Caco-2 (cell line): ENCODE measurements around the gene IL4I1. TPM values are rescaled to one million over a fixed set of nuclear protein-coding genes. Genes with fewer than 3 reads are reported as not detected.

ENCODE experiments used
- BruUV-seq: library from RNA; stranded (reverse); fragments of 400-500 nt; replicated peaks from 2 replicates; lab custom pipeline; 2021; lab: Mats Ljungman, UMichigan
- CTCF ChIA-PET: fragments of 300-600 bp; sonication (Branson Sonifier 250); formaldehyde crosslinking; loops from one replicate; lab custom pipeline; 2022; ENCODE audit warnings: antibody characterized with exemption; lab: Charles Lee
- POLR2A ChIA-PET: fragments of 300-600 bp; sonication (Branson Sonifier 250); formaldehyde crosslinking; loops from one replicate; lab custom pipeline; 2022; ENCODE audit warnings: antibody characterized with exemption; lab: Charles Lee
- DNase-seq, 2 experiments: peaks; one replicate each; pipeline versions ENCODE4 v3.0.0 to v3.0.0-alpha.2; 2020 to 2022
- H3K27me3 ChIP-seq: replicated peaks from 2 replicates; pipeline ENCODE4 v1.6.0; 2011; ENCODE audit warnings: low read length; ENCODE audit not compliant: control insufficient read depth, insufficient read depth
- H3K36me3 ChIP-seq: 2 replicates; pipeline ENCODE4 v1.5.1; 2011; ENCODE audit warnings: low read length; ENCODE audit not compliant: control insufficient read depth, insufficient read depth
- H3K4me1 ChIP-seq: fragments of 250-450 bp; sonication (Bioruptor Pico); 2 replicates; pipeline ENCODE4 v1.5.1; 2020; ENCODE audit warnings: mild to moderate bottlenecking
- H3K4me3 ChIP-seq: 2 replicates; pipeline ENCODE4 v1.5.1; 2011; ENCODE audit warnings: low read depth, mild to moderate bottlenecking, control low read depth, low read length
- H3K9me3 ChIP-seq: fragments of 250-450 bp; sonication (Bioruptor Pico); 2 replicates; pipeline ENCODE4 v1.5.1; 2020; ENCODE audit warnings: mild to moderate bottlenecking, moderate library complexity
- H3K27ac Mint-ChIP-seq: one replicate; pipeline ENCODE4 v1.8.0; 2022; ENCODE audit warnings: mixed read lengths; ENCODE audit not compliant: unreplicated experiment
- H3K27me3 Mint-ChIP-seq: one replicate; pipeline ENCODE4 v1.8.0; 2022; ENCODE audit warnings: mixed read lengths; ENCODE audit not compliant: insufficient read depth, unreplicated experiment
- H3K36me3 Mint-ChIP-seq: one replicate; pipeline ENCODE4 v1.8.0; 2022; ENCODE audit warnings: mild to moderate bottlenecking, mixed read lengths; ENCODE audit not compliant: insufficient read depth, unreplicated experiment
- H3K4me1 Mint-ChIP-seq: one replicate; pipeline ENCODE4 v1.8.0; 2022; ENCODE audit warnings: low read depth, mixed read lengths; ENCODE audit not compliant: unreplicated experiment
- H3K4me3 Mint-ChIP-seq: one replicate; pipeline ENCODE4 v1.8.0; 2022; ENCODE audit warnings: mild to moderate bottlenecking, moderate library complexity, mixed read lengths; ENCODE audit not compliant: unreplicated experiment
- H3K9me3 Mint-ChIP-seq: one replicate; pipeline ENCODE4 v1.8.0; 2022; ENCODE audit warnings: mixed read lengths; ENCODE audit not compliant: unreplicated experiment
- CTCF ChIP-seq, 2 experiments: fragments of 200-600 bp in 1 of 2; IDR thresholded peaks; 1 replicate in 1 of 2; 2 replicates in 1 of 2; pipeline versions ENCODE4 v1.5.1 to v1.8.0; 2011 to 2022; ENCODE audit warnings: antibody characterized with exemption in 1 of 2, control low read depth in 1 of 2, inconsistent platforms in 1 of 2, low read depth in 1 of 2, low read length in 1 of 2, mild to moderate bottlenecking in 1 of 2, moderate library complexity in 1 of 2; ENCODE audit not compliant: insufficient read depth in 1 of 2, severe bottlenecking in 1 of 2, unreplicated experiment in 1 of 2
- intact Hi-C: fragments of 100-400 bp; cut with micrococcal nuclease; formaldehyde crosslinking; loops from one replicate; pipeline ENCODE4 v1.10.0; 2022; ENCODE audit not compliant: unreplicated experiment
- total RNA-seq: library from RNA; stranded (reverse); gene quantifications from 2 replicates; pipeline ENCODE4 v1.2.3, GENCODE V29; 2022

The IL4I1 gene
- total RNA-seq, 1 experiment from 2014 or later: 0.61 TPM

DNA sequence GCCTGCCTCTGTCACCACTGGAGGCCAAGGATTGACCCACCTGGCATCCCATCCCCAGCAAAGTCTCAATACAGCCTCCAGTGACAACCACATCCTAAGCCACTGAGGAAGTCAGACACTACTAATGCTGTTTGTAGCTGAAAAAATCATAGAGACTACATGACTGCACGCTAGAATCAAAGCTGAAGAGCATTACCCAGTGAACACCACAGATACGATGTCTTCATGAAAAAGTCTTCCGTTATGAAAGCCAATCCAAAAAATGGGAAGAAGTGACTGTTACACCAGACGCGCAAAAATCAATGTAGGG, 43.8 kb upstream of the IL4I1 start:
- intact Hi-C loops: no loop called here
- peaks cover 5% of the 10 kb centered on the region for H3K36me3 Mint-ChIP-seq
- H3K36me3 ChIP-seq: no peaks in the 10 kb centered on the region
- POLR2A ChIA-PET: no interaction called here
- no peaks in the 10 kb centered on the region for H3K9me3 ChIP-seq
- H3K27me3 Mint-ChIP-seq: no peaks in the 10 kb centered on the region
- no peak for DNase-seq
- no TSS peak for BruUV-seq
- no peaks in the 10 kb centered on the region for H3K9me3 Mint-ChIP-seq
- TF ChIP-seq CTCF (IDR thresholded peaks at IDR 0.05; ENCODE audit: insufficient read depth in 1 of 2, low read depth in 1 of 2, low read length in 1 of 2, severe bottlenecking in 1 of 2, unreplicated experiment in 1 of 2): no peak
- H3K4me3 Mint-ChIP-seq: no peak overlapping the region
- H3K4me3 ChIP-seq: no peak overlapping the region
- no peaks in the 10 kb centered on the region for H3K27me3 ChIP-seq
- CTCF ChIA-PET: no interaction called here
- no peaks in the 10 kb centered on the region for H3K4me1 Mint-ChIP-seq
- peaks cover 3% of the 10 kb centered on the region; the same call in 1 of the 2 replicates for H3K4me1 ChIP-seq
- no peak overlapping the region for H3K27ac Mint-ChIP-seq

GRCh38 chr19:49939721-49940481, 43.2 kb upstream of the IL4I1 start:
- peaks cover 5% of the 10 kb centered on the region for H3K36me3 Mint-ChIP-seq
- DNase-seq: no peak
- intact Hi-C loops: no loop called here

GRCh38 chr19:49938662-49939061, 42.0 kb upstream of the IL4I1 start:
- ChIA-PET POLR2A (no interaction called here), CTCF (interaction anchor here (1.1 kb wide), 1 partner anchor 9 kb away, joined by 3 read pairs; the partner anchor contains the start of gene NUP62)
- no peaks in the 10 kb centered on the region for H3K27me3 Mint-ChIP-seq
- no peaks in the 10 kb centered on the region for H3K9me3 Mint-ChIP-seq
- intact Hi-C loops: no loop called here
- no peak overlapping the region for H3K27ac Mint-ChIP-seq
- Histone ChIP-seq H3K9me3 (no peaks in the 10 kb centered on the region), H3K4me1 (peaks cover 3% of the 10 kb centered on the region; the same call in 1 of the 2 replicates), H3K4me3 (no peak overlapping the region), H3K36me3 (no peaks in the 10 kb centered on the region), H3K27me3 (no peaks in the 10 kb centered on the region)
- no TSS peak for BruUV-seq
- H3K4me1 Mint-ChIP-seq: peaks cover 1% of the 10 kb centered on the region
- no peak for TF ChIP-seq CTCF (IDR thresholded peaks at IDR 0.05; ENCODE audit: insufficient read depth in 1 of 2, low read depth in 1 of 2, low read length in 1 of 2, severe bottlenecking in 1 of 2, unreplicated experiment in 1 of 2)
- DNase-seq: no peak
- H3K36me3 Mint-ChIP-seq: peaks cover 6% of the 10 kb centered on the region
- no peak overlapping the region for H3K4me3 Mint-ChIP-seq

More at GRCh38 chr19:49939721-49940481, 43.2 kb upstream of the IL4I1 start:
- no peak for TF ChIP-seq CTCF (IDR thresholded peaks at IDR 0.05; ENCODE audit: insufficient read depth in 1 of 2, low read depth in 1 of 2, low read length in 1 of 2, severe bottlenecking in 1 of 2, unreplicated experiment in 1 of 2)
- ChIA-PET CTCF (interaction anchor here (0.5 to 1.1 kb wide), 2 partner anchors 10 to 96 kb away, joined by 3 to 8 read pairs; partner anchors contain the start of gene NUP62), POLR2A (no interaction called here)
- Mint-ChIP-seq H3K4me1 (no peaks in the 10 kb centered on the region), H3K9me3 (no peaks in the 10 kb centered on the region), H3K27ac (no peak overlapping the region), H3K27me3 (no peaks in the 10 kb centered on the region), H3K4me3 (no peak overlapping the region)
- Histone ChIP-seq H3K27me3 (no peaks in the 10 kb centered on the region), H3K4me1 (peaks cover 3% of the 10 kb centered on the region; the same call in 1 of the 2 replicates), H3K36me3 (no peaks in the 10 kb centered on the region), H3K9me3 (no peaks in the 10 kb centered on the region), H3K4me3 (no peak overlapping the region)
- no TSS peak for BruUV-seq
